ENCODE results near the gene SMIM24.

SMIM24 gene

DNA sequence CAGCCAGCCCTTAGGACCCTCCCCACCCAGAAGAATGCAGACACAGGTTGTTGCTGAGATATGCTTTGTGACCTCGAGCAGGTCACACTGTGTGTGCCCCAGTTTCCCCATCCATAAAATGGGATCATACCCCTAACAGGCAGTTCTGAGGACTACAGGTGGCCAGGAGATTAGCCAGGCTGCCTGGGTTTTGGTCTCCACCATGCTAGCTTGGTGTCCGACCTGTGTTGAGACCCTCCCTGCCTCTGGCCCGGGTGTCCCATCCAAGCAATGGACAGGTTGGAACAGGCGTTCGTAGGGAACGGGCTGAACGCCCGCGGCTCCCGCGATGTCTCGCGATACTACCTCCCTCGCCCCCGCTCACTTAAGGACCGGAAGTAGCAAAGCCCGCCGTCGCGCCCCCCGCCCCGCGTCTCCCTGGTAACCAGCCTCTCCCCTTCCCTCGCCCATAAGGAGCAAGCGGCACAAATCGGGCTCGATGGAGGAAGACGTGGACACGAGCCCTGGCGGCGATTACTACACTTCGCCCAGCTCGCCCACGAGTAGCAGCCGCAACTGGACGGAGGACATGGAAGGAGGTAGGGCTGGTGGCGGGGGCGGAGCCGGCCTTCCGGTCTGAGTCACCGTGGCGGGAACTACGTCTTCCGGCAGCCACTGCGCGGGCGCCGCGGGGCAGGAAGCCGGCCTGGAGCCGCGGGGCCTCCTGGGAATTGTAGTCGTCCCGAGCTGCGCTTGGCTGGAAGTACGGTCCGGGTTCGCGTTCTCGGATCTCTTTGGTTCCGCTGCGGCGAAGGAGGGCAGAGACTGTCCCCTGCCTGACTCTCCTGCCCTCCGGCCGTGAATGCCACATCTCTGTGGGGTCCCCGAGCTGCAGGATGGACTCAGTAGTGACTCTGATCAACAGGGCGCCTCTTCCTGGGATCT lies 45.4 kb downstream of the SMIM24 start:
- TF ChIP-seq, protein P1, sequence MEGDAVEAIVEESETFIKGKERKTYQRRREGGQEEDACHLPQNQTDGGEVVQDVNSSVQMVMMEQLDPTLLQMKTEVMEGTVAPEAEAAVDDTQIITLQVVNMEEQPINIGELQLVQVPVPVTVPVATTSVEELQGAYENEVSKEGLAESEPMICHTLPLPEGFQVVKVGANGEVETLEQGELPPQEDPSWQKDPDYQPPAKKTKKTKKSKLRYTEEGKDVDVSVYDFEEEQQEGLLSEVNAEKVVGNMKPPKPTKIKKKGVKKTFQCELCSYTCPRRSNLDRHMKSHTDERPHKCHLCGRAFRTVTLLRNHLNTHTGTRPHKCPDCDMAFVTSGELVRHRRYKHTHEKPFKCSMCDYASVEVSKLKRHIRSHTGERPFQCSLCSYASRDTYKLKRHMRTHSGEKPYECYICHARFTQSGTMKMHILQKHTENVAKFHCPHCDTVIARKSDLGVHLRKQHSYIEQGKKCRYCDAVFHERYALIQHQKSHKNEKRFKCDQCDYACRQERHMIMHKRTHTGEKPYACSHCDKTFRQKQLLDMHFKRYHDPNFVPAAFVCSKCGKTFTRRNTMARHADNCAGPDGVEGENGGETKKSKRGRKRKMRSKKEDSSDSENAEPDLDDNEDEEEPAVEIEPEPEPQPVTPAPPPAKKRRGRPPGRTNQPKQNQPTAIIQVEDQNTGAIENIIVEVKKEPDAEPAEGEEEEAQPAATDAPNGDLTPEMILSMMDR (IDR thresholded peaks at IDR 0.05), result no peak
- TF ChIP-seq ZFX (IDR thresholded peaks at IDR 0.05; ENCODE audit: borderline replicate concordance), result no peak
- peak overlapping the region; percentile 78 for H3K27ac ChIP-seq

DNA sequence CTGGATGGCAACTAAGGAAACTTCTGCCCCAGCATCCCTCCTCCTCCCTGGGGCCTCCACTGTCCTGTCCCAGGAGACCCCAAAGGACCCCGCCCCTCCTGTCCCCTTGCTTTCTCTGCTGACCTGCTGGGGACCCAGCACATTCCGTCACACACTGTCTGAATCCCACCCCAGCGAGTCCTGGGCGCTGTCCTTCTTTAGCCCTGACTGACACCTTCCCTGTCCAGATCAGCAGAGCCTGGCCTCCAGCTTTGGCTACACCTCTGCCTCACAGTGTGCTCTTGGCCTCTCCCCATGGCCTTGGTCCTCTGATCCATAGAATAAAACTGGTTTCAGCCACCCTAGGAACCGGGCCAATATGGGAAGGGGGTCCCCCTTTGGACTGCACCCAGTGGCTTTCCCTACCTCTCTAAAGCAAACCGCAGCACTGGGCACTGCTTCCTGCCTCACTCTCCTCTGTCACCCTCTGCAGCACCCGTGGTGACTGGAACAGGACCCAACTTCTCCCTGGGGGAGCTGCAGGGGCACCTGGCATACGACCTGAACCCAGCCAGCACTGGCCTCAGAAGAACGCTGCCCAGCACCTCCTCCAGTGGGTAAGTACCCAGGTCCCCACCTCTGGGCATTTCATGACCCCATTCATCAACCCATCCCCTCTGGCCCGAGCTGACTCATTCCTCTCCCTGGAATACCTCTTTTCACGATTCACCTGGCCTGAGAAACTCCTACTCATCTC lies 46.4 kb downstream of the SMIM24 start:
- H3K27ac ChIP-seq, result peak overlapping the region; percentile 78
- TF ChIP-seq, protein P1 (IDR thresholded peaks at IDR 0.05), result no peak
- no peak for TF ChIP-seq ZFX (IDR thresholded peaks at IDR 0.05; ENCODE audit: borderline replicate concordance)

DNA sequence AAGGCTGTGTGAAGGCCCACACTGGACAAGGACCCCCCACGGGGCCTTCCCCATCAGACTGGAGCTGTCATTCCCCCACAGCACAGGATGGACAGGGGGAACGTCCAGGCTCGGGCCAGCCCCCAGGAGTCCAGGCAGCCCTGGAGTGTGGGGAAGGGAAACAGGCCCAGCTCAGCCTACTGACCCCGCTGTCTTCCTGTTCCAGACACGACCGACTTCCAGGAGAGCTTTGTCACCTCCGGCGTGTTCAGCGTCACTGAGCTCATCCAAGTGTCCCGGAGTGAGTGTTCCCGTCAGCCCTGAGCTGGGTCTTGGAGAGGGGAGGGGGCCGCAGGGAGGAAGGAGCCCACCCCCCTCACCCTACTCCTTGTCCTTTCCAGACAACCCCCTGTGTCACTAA lies 47.0 kb downstream of the SMIM24 start:
- TF ChIP-seq, protein P1 (IDR thresholded peaks at IDR 0.05), result no peak
- TF ChIP-seq ZFX (IDR thresholded peaks at IDR 0.05; ENCODE audit: borderline replicate concordance), result no peak
- H3K27ac ChIP-seq, result no peak overlapping the region

GRCh38 chr19:3431760-3432397 lies 48.4 kb downstream of the SMIM24 start:
- no peak for TF ChIP-seq ZFX (IDR thresholded peaks at IDR 0.05; ENCODE audit: borderline replicate concordance)
- H3K27ac ChIP-seq, result peak overlapping the region; percentile 96

DNA sequence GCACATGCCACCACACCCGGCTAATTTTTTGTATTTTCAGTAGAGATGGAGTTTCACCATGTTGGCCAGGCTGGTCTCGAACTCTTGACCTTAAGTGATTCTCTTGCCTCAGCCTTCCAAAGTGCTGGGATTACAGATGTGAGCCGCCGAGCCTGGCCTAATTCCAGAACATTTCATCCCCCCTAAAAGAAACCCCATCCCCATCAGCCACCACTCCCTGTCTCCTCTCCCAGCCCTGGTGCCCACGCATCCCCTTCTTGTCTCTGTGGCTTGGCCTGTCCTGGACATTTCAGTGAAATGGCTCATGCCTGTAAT lies 50.0 kb downstream of the SMIM24 start:
- H3K27ac ChIP-seq, result peak overlapping the region; percentile 96

- H3K27ac ChIP-seq, result peak overlapping the region; percentile 96; the same call in 1 of the 2 replicates
- no peak for TF ChIP-seq ZFX (IDR thresholded peaks at IDR 0.05; ENCODE audit: borderline replicate concordance)
Observed at GRCh38 chr19:3426433-3426832, 53.9 kb downstream of the SMIM24 start.
